GM19043 (cell line): ENCODE data around the gene ITCH.
"Not testable (repeated sequence)": the region's sequence is repeated elsewhere in the genome, so short reads cannot be mapped to it uniquely, and the experiment has no call there.

Source experiments
- ATAC-seq: cut with Tn5 transposase; IDR thresholded peaks from one replicate; pipeline ENCODE4 v1.9.1; 2021; ENCODE audit warnings: low read depth; ENCODE audit not compliant: unreplicated experiment

The ITCH gene

DNA sequence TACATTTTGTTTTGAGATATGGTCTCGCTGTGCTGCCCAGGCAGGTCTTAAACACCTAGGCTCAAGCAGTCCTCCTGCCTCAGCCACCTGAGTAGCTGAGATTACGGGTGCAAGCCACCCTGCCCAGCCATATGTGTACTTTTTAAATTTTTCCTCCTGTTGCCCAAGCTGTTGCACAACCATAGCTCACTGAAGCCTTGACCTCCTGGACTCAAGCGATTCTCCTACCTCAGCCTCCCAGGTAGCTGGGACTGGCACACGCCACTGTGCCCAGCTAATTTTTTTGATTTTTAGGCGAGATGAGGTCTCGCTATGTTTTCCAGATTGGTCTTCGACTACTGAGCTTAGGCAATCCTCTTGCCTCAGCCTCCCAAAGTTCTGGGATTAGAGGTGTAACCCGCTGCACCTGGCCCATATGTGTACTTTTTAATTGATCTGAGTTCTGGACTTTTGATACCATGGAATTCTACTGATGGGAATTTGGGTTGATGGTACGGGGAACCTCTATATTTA, 44.9 kb downstream of the ITCH start:
- no peak for ATAC-seq

DNA sequence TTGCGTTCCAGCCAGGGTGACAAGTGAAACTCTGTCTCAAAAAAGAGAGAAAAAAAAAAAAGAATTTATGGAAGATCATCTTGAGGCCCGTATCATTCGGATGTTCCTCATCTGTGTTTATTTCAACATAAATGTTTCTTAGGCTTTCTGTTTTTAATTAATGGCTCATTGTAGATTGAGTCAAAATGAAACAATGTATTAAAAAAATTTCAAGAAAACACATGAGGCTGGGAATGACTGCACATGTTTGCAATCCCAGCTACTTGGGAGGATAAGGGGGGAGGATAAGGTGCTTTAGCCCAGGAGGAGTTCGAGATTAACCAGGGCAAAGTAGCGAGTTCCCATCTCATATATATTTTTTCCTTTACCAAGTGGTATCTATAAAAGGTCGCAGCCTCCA, 47.3 kb downstream of the ITCH start:
- no peak for ATAC-seq

DNA sequence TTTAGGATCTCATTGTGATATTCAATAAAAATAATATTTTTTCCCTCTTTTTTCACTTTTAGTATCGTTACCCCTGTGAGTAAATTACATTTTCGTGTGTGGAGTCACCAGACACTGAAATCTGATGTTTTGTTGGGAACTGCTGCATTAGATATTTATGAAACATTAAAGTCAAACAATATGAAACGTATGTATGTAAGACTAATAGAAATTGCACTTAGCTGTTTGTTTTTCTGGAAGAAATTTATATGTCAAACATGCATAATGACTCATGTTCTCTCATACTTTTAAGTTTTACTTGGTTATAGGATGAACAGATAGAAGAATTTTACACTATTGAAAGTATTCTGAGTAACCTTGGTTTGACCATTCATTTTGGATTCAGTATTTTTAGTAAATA, 49.4 kb downstream of the ITCH start:
- ATAC-seq, result no peak

DNA sequence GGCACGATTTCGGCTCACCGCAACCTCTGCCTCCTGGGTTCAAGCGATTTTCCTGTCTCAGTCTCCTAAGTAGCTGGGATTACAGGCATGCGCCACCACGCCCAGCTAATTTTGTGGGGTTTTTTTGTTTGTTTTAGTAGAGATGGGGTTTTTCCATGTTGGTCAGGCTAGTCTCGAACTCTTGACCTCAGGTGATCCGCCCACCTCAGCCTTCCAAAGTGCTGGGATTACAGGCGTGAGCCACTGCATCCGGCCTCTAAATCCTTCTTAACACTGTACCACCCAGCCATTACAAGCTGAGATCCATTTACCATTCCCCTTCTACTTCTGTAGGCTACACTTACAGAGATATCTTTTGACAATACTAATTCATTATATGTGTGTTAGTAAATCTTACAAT, 51.5 kb downstream of the ITCH start:
- ATAC-seq, result not testable (repeated sequence)

DNA sequence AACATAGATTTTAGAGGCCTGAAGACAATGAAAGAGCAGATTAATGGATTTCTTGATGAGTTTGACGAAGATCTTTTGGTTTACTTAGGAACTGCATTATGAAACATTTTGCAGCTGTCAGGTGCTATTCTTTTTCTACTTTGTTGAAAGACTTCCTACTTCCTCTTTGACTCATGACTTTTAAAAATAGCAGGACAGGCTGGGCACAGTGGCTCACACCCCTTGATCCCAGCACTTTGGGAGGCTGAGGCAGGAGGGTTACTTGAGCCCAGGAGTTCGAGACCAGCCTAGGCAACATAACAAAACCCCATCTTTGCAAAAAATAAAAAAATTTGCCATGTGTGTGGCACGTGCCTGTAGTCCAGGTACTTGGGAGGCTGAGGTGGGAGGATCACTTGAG, 52.0 kb downstream of the ITCH start:
- no peak for ATAC-seq

DNA sequence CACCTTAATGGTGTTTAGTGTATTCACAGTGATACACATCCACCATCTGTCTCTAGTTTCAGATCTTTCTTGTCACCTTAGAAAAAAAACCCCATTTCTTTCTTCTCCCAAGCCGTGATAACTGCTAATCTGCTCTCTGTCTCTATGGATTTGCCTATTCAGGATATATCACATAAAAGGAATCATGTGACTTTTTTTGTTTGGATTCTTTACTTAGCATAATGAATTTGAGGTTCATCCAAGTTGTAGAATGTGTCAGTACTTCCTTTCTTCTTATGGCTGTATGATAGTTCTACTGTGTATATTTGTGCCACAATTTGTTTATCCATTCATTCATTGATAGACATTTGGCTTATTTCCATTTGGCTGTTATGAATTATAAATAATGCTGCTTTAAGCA, 57.1 kb downstream of the ITCH start:
- ATAC-seq, result no peak

DNA sequence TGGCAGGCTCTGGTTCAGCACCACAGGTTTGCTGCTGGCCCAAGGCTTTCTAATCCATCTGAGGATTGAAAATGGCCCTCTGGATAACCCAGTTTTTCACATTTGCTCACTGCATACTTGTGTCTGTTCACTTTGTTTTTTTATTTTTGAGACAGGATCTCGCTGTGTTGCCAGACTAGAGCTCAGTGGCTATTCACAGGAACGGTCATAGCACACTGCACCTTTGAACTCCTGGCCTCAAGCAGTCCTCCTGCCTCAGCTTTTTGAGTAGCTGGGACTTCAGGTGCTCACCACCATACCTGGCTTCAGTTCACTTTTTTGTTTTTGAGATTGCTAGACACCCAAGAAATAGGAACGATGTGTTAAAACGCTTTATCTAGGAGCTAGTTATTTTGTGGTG, 57.9 kb downstream of the ITCH start:
- no peak for ATAC-seq

DNA sequence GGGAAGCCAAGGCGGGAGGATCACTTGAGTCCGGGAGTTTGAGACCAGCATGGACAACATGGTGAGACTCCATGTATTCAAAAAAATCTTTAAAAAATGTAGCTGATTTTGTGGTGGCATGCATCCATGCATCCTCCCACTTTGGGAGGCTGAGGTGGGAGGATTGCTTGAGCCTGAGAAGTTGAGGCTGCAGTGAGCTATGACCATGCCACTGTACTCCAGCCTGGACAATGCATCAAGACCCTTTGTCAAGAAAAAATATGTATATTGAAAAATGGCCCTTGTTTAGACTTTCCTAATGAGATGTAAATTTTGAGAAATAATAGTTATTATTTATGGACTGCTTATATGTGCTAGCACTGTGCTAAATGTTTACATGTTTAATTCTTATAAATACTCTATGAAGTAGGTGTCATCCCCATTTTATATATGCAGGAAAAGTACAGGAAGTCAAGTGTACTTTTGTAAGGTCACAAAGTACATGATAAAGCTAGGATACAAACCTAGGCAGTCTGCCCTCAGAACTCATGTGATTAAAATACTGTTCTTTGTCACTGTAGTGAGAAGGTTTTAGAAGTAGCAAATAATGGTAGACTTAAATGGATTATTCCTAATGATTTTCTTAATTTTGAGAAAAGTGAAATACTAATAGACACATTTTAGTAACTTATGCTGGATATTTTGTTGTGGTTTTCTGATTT, 58.8 kb downstream of the ITCH start:
- ATAC-seq, result no peak

DNA sequence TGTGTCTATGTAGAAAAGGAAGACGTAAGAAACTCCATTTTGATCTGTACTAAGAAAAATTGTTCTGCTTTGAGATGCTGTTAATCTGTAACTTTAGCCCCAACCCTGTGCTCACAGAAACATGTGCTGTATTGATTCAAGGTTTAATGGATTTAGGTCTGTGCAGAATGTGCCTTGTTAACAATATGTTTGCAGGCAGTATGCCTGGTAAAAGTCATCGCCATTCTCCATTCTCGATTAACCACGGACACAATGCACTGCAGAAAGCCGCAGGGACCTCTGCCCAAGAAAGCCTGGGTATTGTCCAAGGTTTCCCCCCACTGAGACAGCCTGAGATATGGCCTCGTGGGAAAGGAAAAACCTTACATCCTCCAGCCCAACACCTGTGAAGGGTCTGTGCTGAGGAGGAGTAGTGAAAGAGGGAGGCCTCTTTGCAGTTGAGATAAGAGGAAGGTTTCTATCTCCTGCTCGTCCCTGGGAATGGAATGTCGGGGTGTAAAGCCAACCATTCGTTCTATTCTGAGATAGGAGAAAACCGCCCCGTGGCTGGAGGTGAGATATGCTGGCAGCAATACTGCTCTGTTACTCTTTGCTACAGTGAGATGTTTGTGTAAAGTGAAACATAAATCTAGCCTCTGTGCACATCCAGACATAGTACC, 62.1 kb downstream of the ITCH start:
- not testable (repeated sequence) for ATAC-seq

DNA sequence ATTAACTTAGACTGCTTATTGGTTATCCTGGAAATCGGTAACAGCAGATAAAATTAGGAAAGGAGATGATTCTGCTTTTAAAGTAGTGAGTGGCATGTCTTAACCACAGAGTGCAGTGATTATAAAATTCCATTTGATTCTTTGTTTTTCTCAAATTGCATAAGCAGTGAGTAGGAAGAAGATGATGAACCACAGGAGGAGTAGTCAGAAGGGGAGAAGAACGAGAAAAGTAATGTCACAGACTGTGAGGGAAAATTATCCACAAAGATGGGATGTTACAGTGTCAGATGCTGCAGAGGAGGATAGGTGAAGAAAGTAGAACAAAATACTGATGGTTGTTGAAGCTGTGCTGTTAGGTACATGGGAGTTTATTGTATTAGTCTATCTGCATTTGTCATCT, 63.0 kb downstream of the ITCH start:
- ATAC-seq, result no peak

DNA sequence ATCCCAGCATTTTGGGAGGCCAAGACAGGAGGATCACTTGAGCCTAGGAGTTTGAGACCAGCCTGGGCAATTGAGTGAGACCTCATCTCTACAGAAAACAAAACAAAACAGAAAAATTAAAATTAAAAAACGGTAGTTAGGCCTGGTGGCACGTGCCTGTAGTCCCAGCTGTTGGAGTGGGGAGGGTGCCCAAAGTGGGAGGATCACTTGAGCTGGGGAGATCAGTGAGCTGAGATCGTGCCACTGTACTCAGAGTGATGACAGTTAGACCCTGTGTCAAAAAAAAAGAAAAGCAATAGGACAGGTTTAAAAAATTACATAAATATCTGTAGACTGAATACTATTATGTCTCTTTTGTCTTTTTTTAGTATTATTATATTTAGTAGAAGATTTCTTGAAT, 64.3 kb downstream of the ITCH start:
- no peak for ATAC-seq

DNA sequence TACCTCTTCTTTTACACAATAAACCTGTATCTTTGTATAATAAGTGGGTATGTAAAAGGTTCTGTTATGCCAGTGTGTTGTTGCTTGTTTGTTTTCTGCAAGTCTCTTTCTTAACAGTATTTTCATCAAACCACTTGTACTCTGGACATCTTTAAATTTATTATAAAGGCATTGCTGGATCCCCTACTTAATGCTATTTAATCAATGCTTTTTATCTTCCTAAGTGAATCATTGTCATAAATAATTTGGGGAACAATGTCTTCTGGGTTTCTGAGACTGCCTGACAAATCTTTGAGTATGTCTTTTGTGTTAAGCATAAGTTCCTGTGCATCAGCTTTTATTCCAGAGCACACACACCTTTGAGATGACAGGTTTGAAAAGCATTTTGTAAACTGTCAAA, 64.7 kb downstream of the ITCH start:
- no peak for ATAC-seq

DNA sequence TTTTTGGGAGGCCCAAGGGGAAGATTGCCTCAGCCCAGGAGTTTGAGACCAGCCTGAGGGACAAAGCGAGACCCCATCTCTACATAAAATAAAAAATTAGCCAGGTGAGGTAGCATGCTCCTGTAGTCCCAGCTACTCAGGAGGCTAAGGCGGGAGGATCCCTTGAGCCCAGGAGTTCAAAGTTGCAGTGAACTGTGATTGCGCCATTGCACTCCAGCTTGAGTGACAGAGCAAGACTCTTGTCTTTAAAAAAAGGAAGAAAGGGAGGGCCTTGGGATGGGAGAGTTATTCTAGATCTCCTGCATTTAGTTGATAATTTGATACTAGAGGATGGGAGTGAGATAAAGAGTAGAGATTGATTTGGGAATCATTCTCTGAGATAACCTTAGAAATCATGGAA, 68.1 kb downstream of the ITCH start:
- no peak for ATAC-seq

DNA sequence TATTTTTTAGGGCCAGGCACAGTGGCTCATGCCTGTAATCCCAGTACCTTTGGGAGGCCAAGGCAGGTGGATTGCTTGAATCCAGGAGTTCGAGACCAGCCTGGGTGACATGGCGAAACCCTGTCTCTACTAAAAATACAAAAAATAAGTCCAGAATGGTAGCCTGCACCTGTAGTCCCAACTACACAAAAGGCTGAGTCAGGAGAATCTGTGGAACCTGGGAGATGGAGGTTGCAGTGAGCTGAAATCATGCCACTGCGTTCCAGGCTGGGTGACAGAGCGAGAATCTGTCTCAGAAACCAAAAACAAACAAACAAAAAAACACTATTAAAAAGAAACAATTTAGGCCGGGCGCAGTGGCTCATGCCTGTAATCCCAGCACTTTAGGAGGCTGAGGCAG, 69.6 kb downstream of the ITCH start:
- ATAC-seq, result not testable (repeated sequence)

DNA sequence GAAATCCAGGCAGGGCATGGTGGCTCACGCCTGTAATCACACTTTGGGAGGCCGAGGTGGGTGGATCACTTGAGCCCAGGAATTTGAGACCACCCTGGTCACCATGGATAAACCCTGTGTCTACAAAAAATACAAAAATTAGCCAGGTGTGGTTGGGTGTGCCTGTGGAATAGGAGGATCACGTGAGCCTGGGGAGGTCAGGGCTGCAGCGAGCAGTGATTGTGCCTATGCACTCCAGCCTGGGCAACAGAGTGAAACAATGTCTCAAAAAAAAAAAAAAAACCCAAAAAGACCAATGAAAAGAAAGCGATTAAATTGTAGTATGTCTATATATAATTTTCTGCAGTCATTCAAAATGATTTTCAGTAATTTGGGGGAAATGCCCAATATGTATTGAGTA, 70.3 kb downstream of the ITCH start:
- no peak for ATAC-seq

DNA sequence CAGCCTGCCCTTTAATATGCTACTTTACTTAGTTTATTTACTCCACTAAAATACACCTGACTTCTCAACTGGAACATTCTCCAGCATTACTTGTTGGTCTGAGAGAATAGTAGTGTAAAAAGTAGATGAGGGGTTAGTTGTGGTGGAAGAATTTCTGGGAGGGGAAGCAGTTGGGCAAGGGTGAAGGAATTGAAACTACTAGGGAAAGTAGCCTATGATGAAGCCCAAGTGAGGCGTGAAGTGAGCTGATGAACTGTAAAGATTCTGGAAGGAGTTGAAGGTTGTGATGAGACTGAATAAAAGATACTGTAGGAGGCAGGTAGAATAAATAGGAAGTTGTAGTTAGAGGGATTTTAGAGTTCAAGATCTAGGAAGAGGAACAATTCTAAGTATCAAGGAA, 72.5 kb downstream of the ITCH start:
- no peak for ATAC-seq

DNA sequence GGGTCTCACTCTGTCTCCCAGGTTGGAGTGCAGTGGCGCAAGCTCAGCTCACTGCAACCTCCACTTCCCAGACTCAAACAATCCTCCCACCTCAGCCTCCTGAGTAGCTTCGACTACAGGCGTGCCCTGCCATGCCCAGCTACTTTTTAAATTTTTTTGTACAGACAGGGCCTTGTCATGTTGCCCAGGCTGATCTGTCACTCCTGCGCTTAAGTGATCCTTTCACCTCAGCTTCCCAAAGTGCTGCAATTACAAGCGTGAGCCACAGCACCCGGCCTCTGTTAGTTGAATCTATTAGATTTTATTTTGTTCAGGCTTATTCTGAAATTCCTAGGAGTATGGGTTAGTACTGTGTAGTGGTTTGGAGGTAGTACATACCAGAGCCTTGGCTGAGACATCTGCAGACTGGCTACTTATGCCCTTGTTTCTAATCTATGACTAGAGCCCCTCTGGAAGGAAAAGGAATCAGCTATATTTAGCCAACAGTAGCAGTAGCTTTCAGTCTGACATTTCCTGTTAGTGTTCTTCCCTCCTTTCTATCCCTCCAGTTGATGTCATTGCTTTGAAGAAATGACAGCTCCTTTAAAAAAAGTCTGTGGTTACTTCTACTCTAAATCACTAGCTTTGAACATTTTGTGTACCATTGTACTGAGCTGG, 74.4 kb downstream of the ITCH start:
- ATAC-seq, result no peak

DNA sequence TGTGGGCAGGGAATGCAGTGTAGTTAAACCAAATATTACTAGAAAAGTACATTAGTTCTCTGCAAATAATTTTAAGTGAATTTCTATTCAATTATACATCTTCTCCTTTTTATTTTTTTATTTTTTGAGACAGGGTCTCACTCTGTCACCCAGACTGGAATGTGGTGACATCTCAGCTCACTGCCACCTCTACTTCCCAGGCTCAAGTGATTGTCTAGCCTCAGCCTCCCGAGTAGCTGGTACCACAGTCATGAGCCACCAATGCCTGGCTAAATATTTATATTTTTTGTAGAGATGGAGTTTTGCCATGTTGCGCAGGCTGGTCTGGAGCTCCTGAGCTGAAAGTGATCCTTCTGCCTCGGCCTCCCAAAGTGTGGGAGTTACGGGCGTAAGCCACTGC, 76.1 kb downstream of the ITCH start:
- no peak for ATAC-seq

DNA sequence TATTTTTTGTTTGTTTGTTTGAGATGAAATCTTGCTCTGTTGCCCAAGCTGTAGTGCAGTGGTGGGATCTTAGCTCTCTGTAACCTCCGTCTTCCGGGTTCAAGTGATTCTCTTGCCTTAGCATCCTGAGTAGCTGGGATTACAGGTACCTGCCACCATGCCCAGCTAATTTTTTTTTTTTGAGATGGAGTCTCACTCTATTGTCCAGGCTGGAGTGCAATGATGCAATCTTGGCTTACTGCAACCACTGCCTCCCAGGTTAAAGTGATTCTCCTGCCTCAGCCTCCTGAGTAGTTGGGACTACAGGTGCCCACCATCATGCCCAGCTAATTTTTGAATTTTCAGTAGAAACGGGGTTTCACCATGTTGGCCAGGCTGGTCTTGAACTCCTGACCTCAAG, 78.3 kb downstream of the ITCH start:
- ATAC-seq, result not testable (repeated sequence)

DNA sequence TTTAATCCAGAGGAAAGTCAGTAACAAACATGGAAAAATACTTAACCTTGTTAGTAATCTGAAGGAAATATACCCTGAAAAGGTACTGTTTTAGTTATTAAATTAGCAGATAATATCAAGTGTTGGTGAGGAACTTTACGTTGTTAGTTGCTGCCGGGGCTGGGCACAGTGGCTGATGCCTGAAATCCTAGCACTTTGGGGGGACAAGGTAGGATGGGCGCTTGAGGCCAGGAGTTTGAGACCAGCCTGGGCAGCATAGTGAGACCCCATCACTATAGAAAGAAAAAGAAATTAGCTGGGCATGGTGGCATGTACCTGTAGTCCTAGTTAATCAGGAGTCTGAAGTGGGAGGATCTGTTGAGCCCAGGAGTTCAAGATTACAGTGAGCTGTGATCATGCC, 80.5 kb downstream of the ITCH start:
- no peak for ATAC-seq

DNA sequence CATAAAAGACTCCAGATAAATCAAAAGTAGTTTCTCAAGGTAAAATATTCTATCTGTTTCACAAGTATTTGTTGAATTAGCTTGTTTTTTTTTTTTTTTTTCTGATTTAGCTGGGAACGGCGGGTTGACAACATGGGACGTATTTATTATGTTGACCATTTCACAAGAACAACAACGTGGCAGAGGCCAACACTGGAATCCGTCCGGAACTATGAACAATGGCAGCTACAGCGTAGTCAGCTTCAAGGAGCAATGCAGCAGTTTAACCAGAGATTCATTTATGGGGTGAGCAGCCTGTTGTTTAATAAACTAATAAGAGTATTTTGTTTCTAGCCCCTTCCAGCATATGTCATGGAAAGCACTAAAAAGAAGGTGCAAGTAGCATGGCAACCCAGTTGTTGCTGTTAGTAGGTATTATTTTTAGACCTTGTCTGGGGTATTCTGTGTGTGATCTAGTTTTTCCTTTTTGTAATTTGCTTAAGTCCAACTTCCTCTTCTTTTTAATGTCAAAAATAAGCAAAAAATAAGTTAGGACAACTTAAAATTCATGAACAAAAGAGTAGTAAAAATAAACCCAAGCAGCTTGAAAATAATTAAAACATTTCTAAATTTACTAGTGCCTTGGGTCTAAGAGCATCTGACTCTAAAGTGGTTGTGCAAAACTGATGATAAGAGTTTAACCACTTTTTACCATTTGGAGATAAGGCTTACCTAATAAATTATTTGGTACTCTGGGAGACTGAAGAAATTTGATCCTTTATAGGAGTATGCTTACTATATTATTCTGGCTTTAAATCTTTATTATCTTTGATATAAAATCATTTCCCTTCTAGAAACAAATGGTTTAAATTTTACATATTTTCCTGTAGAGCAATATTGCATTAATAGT, 82.3 kb downstream of the ITCH start:
- no peak for ATAC-seq
